SU-DHL-6 (cell line): Measurements from ENCODE around the gene SNAPIN.

Experiments used
- H2AFZ ChIP-seq: fragments of 200-600 bp; sonication (generic); 2 replicates; pipeline ENCODE4 v1.6.1; 2014; ENCODE audit warnings: low read depth, mild to moderate bottlenecking, moderate library complexity, mixed read lengths, antibody characterized with exemption, low read length; ENCODE audit not compliant: severe bottlenecking
- H3F3A ChIP-seq: fragments of 200-600 bp; shearing (Covaris generic); 2 replicates; pipeline ENCODE4 v1.6.0; 2016; ENCODE audit warnings: antibody characterized with exemption, mild to moderate bottlenecking; ENCODE audit not compliant: insufficient read depth
- H3K27ac ChIP-seq: fragments of 200-600 bp; sonication (generic); 2 replicates; pipeline ENCODE4 v1.5.1; 2016; ENCODE audit warnings: low read depth, mild to moderate bottlenecking, low read length, moderate library complexity, mixed read lengths
- H3K27me3 ChIP-seq: fragments of 200-600 bp; sonication (generic), shearing (Covaris generic); 2 replicates; pipeline ENCODE4 v1.6.0; 2014; ENCODE audit warnings: mild to moderate bottlenecking, low read length
- H3K36me3 ChIP-seq: fragments of 200-600 bp; sonication (generic); 2 replicates; pipeline ENCODE4 v1.6.1; 2014; ENCODE audit warnings: mild to moderate bottlenecking, low read length, mixed read lengths
- H3K4me2 ChIP-seq: fragments of 300-600, 200-600 bp; shearing (Covaris generic), sonication (generic); 2 replicates; pipeline ENCODE4 v1.6.0; 2014; ENCODE audit warnings: low read length, low read depth, mild to moderate bottlenecking; ENCODE audit not compliant: poor library complexity, severe bottlenecking
- H3K4me3 ChIP-seq: fragments of 200-600 bp; sonication (generic); 2 replicates; pipeline ENCODE4 v1.5.1; 2014; ENCODE audit warnings: antibody characterized with exemption, low read length, mild to moderate bottlenecking, mixed read lengths; ENCODE audit not compliant: insufficient read depth, poor library complexity, severe bottlenecking
- H3K79me2 ChIP-seq: fragments of 200-600 bp; sonication (generic); 2 replicates; pipeline ENCODE4 v1.6.1; 2014; ENCODE audit warnings: mild to moderate bottlenecking, low read length, moderate library complexity; ENCODE audit not compliant: insufficient read depth
- H3K9ac ChIP-seq: fragments of 200-600 bp; sonication (generic); 2 replicates; pipeline ENCODE4 v1.7.0; 2014; ENCODE audit warnings: mild to moderate bottlenecking, low read length
- H3K9me2 ChIP-seq: fragments of 200-600 bp; sonication (generic); replicated peaks from 2 replicates; pipeline ENCODE4 v1.6.1; 2014; ENCODE audit warnings: low read length; ENCODE audit not compliant: insufficient read depth
- H3K9me3 ChIP-seq: fragments of 200-600 bp; sonication (generic); 2 replicates; pipeline ENCODE4 v1.6.1; 2014; ENCODE audit warnings: low read length, mixed read lengths; ENCODE audit not compliant: insufficient read depth
- H4K20me1 ChIP-seq: fragments of 200-600 bp; sonication (generic); 2 replicates; pipeline ENCODE4 v1.6.1; 2014; ENCODE audit warnings: low read depth, mild to moderate bottlenecking, antibody characterized with exemption, low read length, moderate library complexity, mixed read lengths
- CTCF ChIP-seq: fragments of 200-600 bp; sonication (generic); IDR thresholded peaks from one replicate; pipeline ENCODE4 v1.5.1; 2017; ENCODE audit warnings: antibody characterized with exemption, mild to moderate bottlenecking, low read length, moderate library complexity; ENCODE audit not compliant: insufficient read depth, poor library complexity, severe bottlenecking
- EZH2phosphoT487 ChIP-seq: fragments of 200-600 bp; sonication (generic), shearing (Covaris generic); conservative IDR thresholded peaks from 2 replicates; pipeline ENCODE4 v1.6.1; 2018; ENCODE audit warnings: mild to moderate bottlenecking, antibody characterized with exemption, low read length, moderate library complexity, mixed read lengths

SNAPIN gene

GRCh38 chr1:153633161-153633753 is 25.2 kb upstream of the SNAPIN start:
- H3K79me2 ChIP-seq: peaks cover 29% of the 10 kb centered on the region
- no peak overlapping the region for H3K27ac ChIP-seq
- H3K4me3 ChIP-seq: peak overlapping the region; percentile 43
- H3K27me3 ChIP-seq: no peaks in the 10 kb centered on the region
- TF ChIP-seq CTCF: no peak
- no peak for TF ChIP-seq EZH2phosphoT487
- peaks cover 19% of the 10 kb centered on the region for H3K36me3 ChIP-seq
- peak overlapping the region; percentile 83 for H3K4me2 ChIP-seq
- peak overlapping the region; percentile 18; the same call in 1 of the 2 replicates for H3K9ac ChIP-seq
- H3K9me2 ChIP-seq: no peaks in the 10 kb centered on the region
- H3K9me3 ChIP-seq: no peaks in the 10 kb centered on the region
- peaks cover 17% of the 10 kb centered on the region; the same call in 1 of the 2 replicates for H3F3A ChIP-seq
- H2AFZ ChIP-seq: no peak overlapping the region
- H4K20me1 ChIP-seq: no peaks in the 10 kb centered on the region

- H3K36me3 ChIP-seq: peaks cover 24% of the 10 kb centered on the region
- H3K9me2 ChIP-seq: no peaks in the 10 kb centered on the region
- H3K4me2 ChIP-seq: peak within 1 kb of the TSS; percentile 83
- no peaks in the 10 kb centered on the region for H3K9me3 ChIP-seq
- TF ChIP-seq EZH2phosphoT487 (no peak), CTCF (no peak)
- no peaks in the 10 kb centered on the region for H4K20me1 ChIP-seq
- peak within 1 kb of the TSS; percentile 99 for H3K27ac ChIP-seq
- peak within 1 kb of the TSS; percentile 99 for H3K4me3 ChIP-seq
- H3K9ac ChIP-seq: peak within 1 kb of the TSS; percentile 99
- H3F3A ChIP-seq: peaks cover 17% of the 10 kb centered on the region; the same call in 1 of the 2 replicates
- peak within 1 kb of the TSS; percentile 31 for H2AFZ ChIP-seq
- peaks cover 29% of the 10 kb centered on the region for H3K79me2 ChIP-seq
- no peaks in the 10 kb centered on the region for H3K27me3 ChIP-seq
Measured at GRCh38 chr1:153633754-153634665, 24.5 kb upstream of the SNAPIN start, which contains the start of gene CHTOP. Gene CHTOP, plus strand, starts transcription at chr1:153634066. Its CDS starts 2,523 bp downstream, at chr1:153636589.

- TF ChIP-seq EZH2phosphoT487 (no peak), CTCF (no peak)
- H3F3A ChIP-seq: peaks cover 17% of the 10 kb centered on the region; the same call in 1 of the 2 replicates
- H4K20me1 ChIP-seq: no peaks in the 10 kb centered on the region
- no peak overlapping the region for H3K27ac ChIP-seq
- peaks cover 29% of the 10 kb centered on the region for H3K79me2 ChIP-seq
- peak overlapping the region; percentile 83 for H3K4me2 ChIP-seq
- peaks cover 30% of the 10 kb centered on the region for H3K36me3 ChIP-seq
- H3K9ac ChIP-seq: no peak overlapping the region
- H3K4me3 ChIP-seq: no peak overlapping the region
- no peaks in the 10 kb centered on the region for H3K27me3 ChIP-seq
- no peaks in the 10 kb centered on the region for H3K9me2 ChIP-seq
- H3K9me3 ChIP-seq: no peaks in the 10 kb centered on the region
- H2AFZ ChIP-seq: no peak overlapping the region
Measured at GRCh38 chr1:153635872-153636271, 22.6 kb upstream of the SNAPIN start.
